ENCODE results near the gene SOX6. TPM values are rescaled to one million over a fixed set of nuclear protein-coding genes. Genes with fewer than 3 reads are reported as not detected.

The SOX6 gene
- total RNA-seq, 6 donors from 2014 or later = 2.9 to 21.0 (median 4.9) TPM

GRCh38 chr11:15963266-15963665 is 393.1 kb downstream of the SOX6 start:
- no peaks in the 10 kb centered on the region for H3K9me3 ChIP-seq
- no peak overlapping the region for H3K27ac ChIP-seq
- no peaks in the 10 kb centered on the region for H3K27me3 ChIP-seq
- DNase-seq (no peak), ATAC-seq (ENCODE audit: low FRiP score in 2 of 2) (no peak)
- TF ChIP-seq CTCF (IDR thresholded peaks at IDR 0.05) = no peak
- TF ChIP-seq EP300 (IDR thresholded peaks at IDR 0.05) = no peak
- no peak for TF ChIP-seq POLR2AphosphoS5 (IDR thresholded peaks at IDR 0.05)
- no peak for TF ChIP-seq POLR2A (IDR thresholded peaks at IDR 0.05)
- 92 to 100% methylated on average over 1 of the region's 1 CpG for WGBS, 2 donors
- H3K4me1 ChIP-seq = peaks cover 12 to 23% (median 16%) of the 10 kb centered on the region in 4 donors
- no peaks in the 10 kb centered on the region for H3K36me3 ChIP-seq
- no peak overlapping the region for H3K4me3 ChIP-seq

GRCh38 chr11:15958910-15959309 is 397.4 kb downstream of the SOX6 start:
- no peaks in the 10 kb centered on the region for H3K27me3 ChIP-seq
- TF ChIP-seq EP300 (IDR thresholded peaks at IDR 0.05) (no peak), POLR2AphosphoS5 (IDR thresholded peaks at IDR 0.05) (no peak), POLR2A (IDR thresholded peaks at IDR 0.05) (no peak), CTCF (IDR thresholded peaks at IDR 0.05) (no peak)
- no peaks in the 10 kb centered on the region for H3K9me3 ChIP-seq
- DNase-seq (no peak), ATAC-seq (ENCODE audit: low FRiP score in 2 of 2) (no peak)
- H3K4me1 ChIP-seq = no peaks in the 10 kb centered on the region
- WGBS, 2 donors = 47 to 52% methylated on average over 1 of the region's 1 CpG
- H3K36me3 ChIP-seq = no peaks in the 10 kb centered on the region
- H3K4me3 ChIP-seq = no peak overlapping the region
- H3K27ac ChIP-seq = no peak overlapping the region

GRCh38 chr11:15957234-15957633 is 399.1 kb downstream of the SOX6 start:
- ATAC-seq (ENCODE audit: low FRiP score in 2 of 2) (no peak), DNase-seq (no peak)
- no peak for TF ChIP-seq POLR2AphosphoS5 (IDR thresholded peaks at IDR 0.05)
- Histone ChIP-seq H3K4me3 (no peak overlapping the region), H3K4me1 (no peaks in the 10 kb centered on the region), H3K9me3 (no peaks in the 10 kb centered on the region), H3K27ac (no peak overlapping the region), H3K36me3 (no peaks in the 10 kb centered on the region), H3K27me3 (no peaks in the 10 kb centered on the region)
- WGBS, 2 donors = 3 to 93% methylated on average over 2 of the region's 2 CpGs

DNA sequence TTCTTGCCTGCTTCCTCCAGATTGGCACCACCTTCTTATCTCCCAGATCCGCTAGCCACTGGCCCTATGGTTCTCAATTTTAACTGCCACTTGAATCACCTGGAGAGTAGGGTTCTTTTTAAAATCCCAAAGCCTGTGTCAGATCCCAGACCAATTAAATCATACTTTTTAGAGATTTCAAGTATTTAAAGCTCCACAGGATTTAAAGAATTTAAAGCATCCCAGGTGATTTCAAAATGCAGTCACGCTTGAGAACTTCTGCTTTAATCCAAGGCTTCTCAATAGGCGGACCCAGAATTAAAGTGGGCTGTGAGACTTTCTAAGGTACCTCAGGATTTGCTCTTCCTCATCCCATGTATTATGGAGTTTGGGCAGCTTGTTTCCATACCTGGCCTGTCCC is 400.0 kb downstream of the SOX6 start:
- Histone ChIP-seq H3K9me3 (no peaks in the 10 kb centered on the region), H3K4me3 (no peak overlapping the region), H3K27me3 (no peaks in the 10 kb centered on the region), H3K27ac (no peak overlapping the region), H3K4me1 (no peaks in the 10 kb centered on the region), H3K36me3 (no peaks in the 10 kb centered on the region)
- TF ChIP-seq POLR2A (IDR thresholded peaks at IDR 0.05) (no peak), EP300 (IDR thresholded peaks at IDR 0.05) (no peak), CTCF (IDR thresholded peaks at IDR 0.05) (no peak), POLR2AphosphoS5 (IDR thresholded peaks at IDR 0.05) (no peak)
- 82 to 89% methylated on average over 3 of the region's 3 CpGs for WGBS, 2 donors
- ATAC-seq (ENCODE audit: low FRiP score in 2 of 2) = no peak
- DNase-seq = no peak

- WGBS, 2 donors = 48 to 93% methylated on average over 2 of the region's 2 CpGs
- no peak for ATAC-seq (ENCODE audit: low FRiP score in 2 of 2)
- no peak for DNase-seq
These were observed 400.8 kb downstream of the SOX6 start for GRCh38 chr11:15955595-15955994.

More at GRCh38 chr11:15955595-15955994, 400.8 kb downstream of the SOX6 start:
- Histone ChIP-seq H3K27ac (no peak overlapping the region), H3K4me3 (no peak overlapping the region), H3K4me1 (no peaks in the 10 kb centered on the region), H3K9me3 (no peaks in the 10 kb centered on the region), H3K36me3 (no peaks in the 10 kb centered on the region), H3K27me3 (no peaks in the 10 kb centered on the region)
- TF ChIP-seq EP300 (IDR thresholded peaks at IDR 0.05) (no peak), CTCF (IDR thresholded peaks at IDR 0.05) (no peak), POLR2A (IDR thresholded peaks at IDR 0.05) (no peak), POLR2AphosphoS5 (IDR thresholded peaks at IDR 0.05) (no peak)
